ENCODE data around the gene GREB1L.

DNA sequence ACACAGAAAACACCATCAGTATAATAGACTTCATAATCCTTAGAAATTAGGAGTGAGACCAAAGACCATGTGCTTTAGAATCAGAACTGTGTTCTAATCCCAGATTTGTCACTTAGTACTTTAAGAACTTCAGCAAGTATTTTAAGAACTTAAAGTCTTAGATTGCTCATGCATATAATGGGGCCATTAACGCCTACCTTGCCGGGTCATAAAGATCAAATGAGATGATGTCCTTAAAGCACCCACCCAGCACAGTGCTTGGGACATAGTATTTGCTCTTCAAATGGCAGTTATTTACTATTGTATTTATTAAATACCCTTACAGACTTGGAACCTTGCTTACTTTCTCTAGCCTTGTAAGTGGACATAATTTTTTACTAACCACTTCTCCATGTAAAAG, 156.1 kb downstream of the GREB1L start:
- TF ChIP-seq, protein P1, sequence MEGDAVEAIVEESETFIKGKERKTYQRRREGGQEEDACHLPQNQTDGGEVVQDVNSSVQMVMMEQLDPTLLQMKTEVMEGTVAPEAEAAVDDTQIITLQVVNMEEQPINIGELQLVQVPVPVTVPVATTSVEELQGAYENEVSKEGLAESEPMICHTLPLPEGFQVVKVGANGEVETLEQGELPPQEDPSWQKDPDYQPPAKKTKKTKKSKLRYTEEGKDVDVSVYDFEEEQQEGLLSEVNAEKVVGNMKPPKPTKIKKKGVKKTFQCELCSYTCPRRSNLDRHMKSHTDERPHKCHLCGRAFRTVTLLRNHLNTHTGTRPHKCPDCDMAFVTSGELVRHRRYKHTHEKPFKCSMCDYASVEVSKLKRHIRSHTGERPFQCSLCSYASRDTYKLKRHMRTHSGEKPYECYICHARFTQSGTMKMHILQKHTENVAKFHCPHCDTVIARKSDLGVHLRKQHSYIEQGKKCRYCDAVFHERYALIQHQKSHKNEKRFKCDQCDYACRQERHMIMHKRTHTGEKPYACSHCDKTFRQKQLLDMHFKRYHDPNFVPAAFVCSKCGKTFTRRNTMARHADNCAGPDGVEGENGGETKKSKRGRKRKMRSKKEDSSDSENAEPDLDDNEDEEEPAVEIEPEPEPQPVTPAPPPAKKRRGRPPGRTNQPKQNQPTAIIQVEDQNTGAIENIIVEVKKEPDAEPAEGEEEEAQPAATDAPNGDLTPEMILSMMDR (conservative IDR thresholded peaks at IDR 0.05; ENCODE audit: low read length), result no peak
- no peak for TF ChIP-seq EZH2phosphoT487 (IDR thresholded peaks at IDR 0.05; ENCODE audit: borderline replicate concordance, low read depth, low read length)
